OCI-LY3 (cell line): ENCODE data around the gene NPPB.

Source experiments
- H2AFZ ChIP-seq: fragments of 200-600, 300-600 bp; shearing (Covaris generic); 2 replicates; pipeline ENCODE4 v1.6.0; 2014; ENCODE audit warnings: antibody characterized with exemption, low read depth, low read length
- H3K27ac ChIP-seq: fragments of 200-600, 300-600 bp; sonication (generic); 2 replicates; pipeline ENCODE4 v1.5.1; 2014; ENCODE audit warnings: mild to moderate bottlenecking, low read length, moderate library complexity, mixed read lengths
- H3K27me3 ChIP-seq: fragments of 200-600, 300-600 bp; sonication (generic); 2 replicates; pipeline ENCODE4 v1.6.1; 2014; ENCODE audit warnings: low read depth, low read length, mixed read lengths
- H3K36me3 ChIP-seq: fragments of 200-600, 300-600 bp; sonication (generic); replicated peaks from 2 replicates; pipeline ENCODE3; 2014; ENCODE audit warnings: low read depth, low read length, mixed read lengths
- H3K4me1 ChIP-seq: fragments of 300-600, 200-600 bp; sonication (generic); 2 replicates; pipeline ENCODE4 v1.6.1; 2014; ENCODE audit warnings: low read length, mixed read lengths
- H3K4me2 ChIP-seq: fragments of 200-600, 300-600 bp; sonication (generic); 2 replicates; pipeline ENCODE4 v1.6.1; 2014; ENCODE audit warnings: low read length, mixed read lengths
- H3K4me3 ChIP-seq: fragments of 300-600, 200-600 bp; sonication (generic); 2 replicates; pipeline ENCODE4 v1.5.1; 2014; ENCODE audit warnings: antibody characterized with exemption, mild to moderate bottlenecking, low read length, moderate library complexity
- H3K79me2 ChIP-seq: fragments of 300-600, 200-600 bp; shearing (Covaris generic); 2 replicates; pipeline ENCODE4 v1.6.1; 2014; ENCODE audit warnings: mild to moderate bottlenecking, low read length, mixed read lengths
- H3K9ac ChIP-seq: fragments of 300-600, 200-600 bp; shearing (Covaris generic); 2 replicates; pipeline ENCODE4 v1.6.0; 2014; ENCODE audit warnings: mild to moderate bottlenecking, low read length, moderate library complexity
- H3K9me3 ChIP-seq: fragments of 200-600, 300-600 bp; shearing (Covaris generic); 2 replicates; pipeline ENCODE4 v1.6.1; 2014; ENCODE audit warnings: low read length, mixed read lengths; ENCODE audit not compliant: insufficient read depth
- H4K20me1 ChIP-seq: fragments of 200-600, 300-600 bp; sonication (generic); 2 replicates; pipeline ENCODE4 v1.6.1; 2016; ENCODE audit warnings: low read length, mixed read lengths; ENCODE audit not compliant: insufficient read depth
- EZH2phosphoT487 ChIP-seq: fragments of 200-600 bp; shearing (Covaris generic); IDR thresholded peaks from 2 replicates; pipeline ENCODE4 v1.6.1; 2018; ENCODE audit warnings: antibody characterized with exemption, mixed run types, low read depth
- TF ChIP-seq, protein P1 (sequence below): fragments of 200-600, 300-600 bp; sonication (generic); IDR thresholded peaks from 2 replicates; pipeline ENCODE4 v1.5.1; 2014; ENCODE audit warnings: antibody characterized with exemption, low read length, low read depth

NPPB gene

DNA sequence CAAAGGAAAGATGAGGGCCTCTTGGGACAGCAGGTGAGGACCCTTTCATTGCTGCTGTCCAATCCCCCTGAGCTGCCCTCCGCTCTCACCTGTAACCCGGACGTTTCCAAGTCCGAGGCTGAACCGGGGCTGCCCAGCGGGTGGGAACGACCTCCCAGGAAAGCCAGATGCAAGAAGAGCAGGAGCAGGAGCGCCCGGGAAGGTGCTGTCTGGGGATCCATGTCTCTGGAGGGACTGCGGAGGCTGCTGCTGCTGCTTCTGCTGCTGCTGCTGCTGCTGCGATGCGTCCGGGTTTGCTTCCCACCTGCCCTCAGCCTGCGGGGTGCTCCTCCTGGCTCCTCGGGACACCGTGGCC is at the start of gene NPPB:
Gene NPPB (minus strand): TSS at position 333 of the 355 bp plus-strand sequence. CDS start 112 bp downstream, at position 221.
- Histone ChIP-seq H3K27ac (no peak within 1 kb of the TSS), H3K27me3 (no peaks in the 10 kb centered on the region), H3K4me2 (no peak within 1 kb of the TSS), H2AFZ (no peak within 1 kb of the TSS), H3K36me3 (no peaks in the 10 kb centered on the region), H4K20me1 (no peaks in the 10 kb centered on the region; the same call in 1 of the 2 replicates), H3K4me3 (no peak within 1 kb of the TSS), H3K9ac (no peak within 1 kb of the TSS), H3K79me2 (no peaks in the 10 kb centered on the region), H3K4me1 (peaks cover 8% of the 10 kb centered on the region; the same call in 1 of the 2 replicates), H3K9me3 (no peaks in the 10 kb centered on the region)
- no peak for TF ChIP-seq EZH2phosphoT487
- TF ChIP-seq, protein P1, sequence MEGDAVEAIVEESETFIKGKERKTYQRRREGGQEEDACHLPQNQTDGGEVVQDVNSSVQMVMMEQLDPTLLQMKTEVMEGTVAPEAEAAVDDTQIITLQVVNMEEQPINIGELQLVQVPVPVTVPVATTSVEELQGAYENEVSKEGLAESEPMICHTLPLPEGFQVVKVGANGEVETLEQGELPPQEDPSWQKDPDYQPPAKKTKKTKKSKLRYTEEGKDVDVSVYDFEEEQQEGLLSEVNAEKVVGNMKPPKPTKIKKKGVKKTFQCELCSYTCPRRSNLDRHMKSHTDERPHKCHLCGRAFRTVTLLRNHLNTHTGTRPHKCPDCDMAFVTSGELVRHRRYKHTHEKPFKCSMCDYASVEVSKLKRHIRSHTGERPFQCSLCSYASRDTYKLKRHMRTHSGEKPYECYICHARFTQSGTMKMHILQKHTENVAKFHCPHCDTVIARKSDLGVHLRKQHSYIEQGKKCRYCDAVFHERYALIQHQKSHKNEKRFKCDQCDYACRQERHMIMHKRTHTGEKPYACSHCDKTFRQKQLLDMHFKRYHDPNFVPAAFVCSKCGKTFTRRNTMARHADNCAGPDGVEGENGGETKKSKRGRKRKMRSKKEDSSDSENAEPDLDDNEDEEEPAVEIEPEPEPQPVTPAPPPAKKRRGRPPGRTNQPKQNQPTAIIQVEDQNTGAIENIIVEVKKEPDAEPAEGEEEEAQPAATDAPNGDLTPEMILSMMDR: no peak

DNA sequence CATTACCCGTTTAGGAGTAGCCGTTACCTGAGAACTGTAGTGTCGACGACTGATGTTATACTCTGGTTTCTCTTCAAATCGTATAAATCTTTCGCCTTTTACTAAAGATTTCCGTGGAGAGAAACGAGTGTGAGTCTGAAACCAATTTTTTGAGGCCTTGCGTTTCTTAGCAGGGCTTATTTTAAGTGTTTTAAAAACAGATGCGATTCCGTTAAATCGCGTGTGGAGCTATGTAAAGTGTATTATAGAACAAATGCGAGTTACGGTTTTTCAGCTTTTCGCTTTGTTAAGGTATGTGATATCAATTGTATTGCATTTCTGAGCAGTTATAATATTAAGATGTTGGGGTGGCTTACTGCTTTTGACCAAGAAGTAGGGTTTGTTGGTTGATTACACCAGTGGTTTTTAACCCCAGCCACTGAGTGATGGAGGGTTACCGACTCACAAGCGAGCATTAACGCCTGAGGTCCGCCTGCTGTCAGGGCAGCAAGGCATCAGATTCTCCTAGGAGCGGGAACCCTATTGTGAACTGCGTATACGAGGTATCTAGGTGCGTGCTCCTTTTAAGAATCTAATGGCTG is 49.4 kb upstream of the NPPB start:
- peaks cover 11% of the 10 kb centered on the region for H3K4me1 ChIP-seq
- H3K4me2 ChIP-seq: peak overlapping the region; percentile 95
- peak overlapping the region; percentile 100 for H3K27ac ChIP-seq
- H3K9me3 ChIP-seq: no peaks in the 10 kb centered on the region
- peak overlapping the region; percentile 97 for H3K4me3 ChIP-seq
- H4K20me1 ChIP-seq: no peaks in the 10 kb centered on the region
- no peak for TF ChIP-seq EZH2phosphoT487
- TF ChIP-seq, protein P1: no peak
- no peaks in the 10 kb centered on the region for H3K79me2 ChIP-seq
- no peak overlapping the region for H2AFZ ChIP-seq
- peak overlapping the region; percentile 98 for H3K9ac ChIP-seq
- H3K36me3 ChIP-seq: no peaks in the 10 kb centered on the region
- H3K27me3 ChIP-seq: no peaks in the 10 kb centered on the region

DNA sequence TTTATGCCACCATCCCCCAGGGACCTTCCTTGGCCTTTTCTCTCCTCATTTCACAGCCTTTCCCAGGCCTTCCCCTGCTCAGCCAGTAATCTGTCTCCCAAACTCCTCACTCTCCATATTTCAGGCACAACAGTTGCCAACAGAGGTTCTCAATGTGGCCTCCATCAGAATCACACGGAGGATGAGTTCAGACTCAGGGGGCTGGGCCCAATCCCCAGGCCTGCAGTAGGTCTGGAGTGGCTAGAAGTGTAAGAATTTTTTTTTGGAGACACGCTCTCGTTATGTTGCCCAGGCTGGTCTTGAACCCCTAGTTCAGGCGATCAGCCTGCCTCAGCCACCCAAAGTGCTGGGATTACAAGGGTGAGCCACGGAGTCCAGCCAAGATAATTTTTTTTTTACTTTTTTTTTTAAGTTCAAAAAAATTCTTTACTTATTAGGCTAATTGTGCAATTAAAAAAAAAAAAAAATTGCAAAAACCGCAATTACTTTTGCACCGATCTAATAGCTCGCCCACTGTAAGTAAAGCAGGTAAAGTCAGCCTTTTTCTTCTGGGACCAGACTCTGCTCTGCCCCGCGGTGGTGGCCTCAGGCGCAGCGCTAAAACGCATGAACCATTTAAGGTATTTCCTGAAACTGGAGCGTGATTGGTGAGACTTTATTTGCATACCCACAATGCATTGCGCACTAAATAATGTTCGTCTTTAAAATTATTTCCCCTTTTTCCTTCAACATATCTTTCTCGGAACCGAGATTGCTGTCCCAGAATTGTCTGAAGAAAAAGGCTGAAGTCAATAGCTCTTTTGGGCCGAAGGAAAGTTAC is 48.7 kb upstream of the NPPB start:
- Histone ChIP-seq H3K4me1 (peaks cover 11% of the 10 kb centered on the region), H3K9me3 (no peaks in the 10 kb centered on the region), H4K20me1 (no peaks in the 10 kb centered on the region), H3K4me3 (peak overlapping the region; percentile 97), H3K36me3 (no peaks in the 10 kb centered on the region), H3K9ac (peak overlapping the region; percentile 98), H2AFZ (0 out of 2 replicates have a peak overlapping the region, but pooled peaks have one; percentile 6), H3K27ac (peak overlapping the region; percentile 100), H3K27me3 (no peaks in the 10 kb centered on the region), H3K4me2 (peak overlapping the region; percentile 66), H3K79me2 (no peaks in the 10 kb centered on the region)
- no peak for TF ChIP-seq EZH2phosphoT487
- TF ChIP-seq, protein P1: peak; percentile 67

DNA sequence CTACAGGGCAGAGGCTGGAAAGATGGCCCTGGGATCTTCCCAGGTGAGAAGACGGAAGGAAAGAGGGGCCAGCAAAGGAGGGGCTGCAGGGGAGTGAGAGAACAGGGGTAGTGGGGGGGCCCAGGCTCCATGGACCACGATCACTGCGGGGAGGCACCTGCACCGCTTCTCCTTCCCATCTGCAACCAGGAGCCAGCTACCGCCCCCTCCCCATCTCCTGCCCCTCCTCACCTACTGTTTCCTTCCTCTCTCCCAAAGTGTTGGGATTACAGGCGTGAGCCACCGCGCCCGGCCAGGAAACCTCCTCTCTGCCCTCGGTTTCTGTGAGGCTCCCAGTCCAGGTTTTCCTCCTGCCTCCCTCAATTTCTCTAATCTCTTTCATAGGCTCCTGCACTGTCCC is 48.1 kb upstream of the NPPB start:
- no peaks in the 10 kb centered on the region for H3K36me3 ChIP-seq
- peak overlapping the region; percentile 27; the same call in 1 of the 2 replicates for H3K4me2 ChIP-seq
- no peak overlapping the region for H3K27ac ChIP-seq
- H4K20me1 ChIP-seq: no peaks in the 10 kb centered on the region
- H3K79me2 ChIP-seq: no peaks in the 10 kb centered on the region
- H3K9me3 ChIP-seq: no peaks in the 10 kb centered on the region
- no peaks in the 10 kb centered on the region for H3K27me3 ChIP-seq
- no peak for TF ChIP-seq EZH2phosphoT487
- TF ChIP-seq, protein P1: no peak
- no peak overlapping the region for H3K4me3 ChIP-seq
- H2AFZ ChIP-seq: no peak overlapping the region
- H3K4me1 ChIP-seq: peaks cover 11% of the 10 kb centered on the region
- no peak overlapping the region for H3K9ac ChIP-seq
